ENCODE measurements around the gene PAK5.

PAK5 gene

DNA sequence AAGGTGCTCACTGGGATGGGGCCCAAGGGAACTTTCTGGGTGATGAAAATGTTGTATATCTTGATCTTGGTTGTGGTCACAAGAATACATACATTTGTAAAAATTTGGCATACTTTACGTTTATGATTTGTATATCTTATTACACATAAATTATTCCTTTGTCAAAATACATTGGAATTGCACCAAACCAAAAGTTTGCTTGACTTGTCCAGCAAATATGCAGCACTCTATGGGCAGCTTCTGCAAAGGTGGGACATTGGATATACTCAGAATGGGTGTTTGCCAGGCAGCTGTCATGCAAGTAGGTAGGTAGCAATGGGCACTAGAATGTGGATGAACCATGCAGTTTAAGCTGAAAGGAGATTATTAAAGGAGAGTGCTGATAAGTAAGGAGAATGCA lies 246.5 kb downstream of the PAK5 start:
- Histone ChIP-seq H3K4me2 (ENCODE audit: low read depth, low read length, poor library complexity, severe bottlenecking) (no peak overlapping the region), H3F3A (ENCODE audit: insufficient read depth) (no peaks in the 10 kb centered on the region), H2AFZ (ENCODE audit: low read depth, low read length, severe bottlenecking) (no peak overlapping the region), H3K4me3 (ENCODE audit: insufficient read depth, low read length, poor library complexity, severe bottlenecking) (no peak overlapping the region), H3K9me2 (replicated peaks; ENCODE audit: insufficient read depth, low read length) (no peaks in the 10 kb centered on the region), H3K36me3 (ENCODE audit: low read length) (no peaks in the 10 kb centered on the region), H3K27ac (ENCODE audit: low read depth, low read length) (no peak overlapping the region), H3K9me3 (ENCODE audit: insufficient read depth, low read length) (no peaks in the 10 kb centered on the region), H3K27me3 (ENCODE audit: low read length) (no peaks in the 10 kb centered on the region), H3K9ac (ENCODE audit: low read length) (no peak overlapping the region), H4K20me1 (ENCODE audit: low read depth, low read length) (no peaks in the 10 kb centered on the region), H3K79me2 (ENCODE audit: insufficient read depth, low read length) (no peaks in the 10 kb centered on the region)
- TF ChIP-seq EZH2phosphoT487 (conservative IDR thresholded peaks at IDR 0.05; ENCODE audit: low read length) = no peak
- TF ChIP-seq, protein P1, sequence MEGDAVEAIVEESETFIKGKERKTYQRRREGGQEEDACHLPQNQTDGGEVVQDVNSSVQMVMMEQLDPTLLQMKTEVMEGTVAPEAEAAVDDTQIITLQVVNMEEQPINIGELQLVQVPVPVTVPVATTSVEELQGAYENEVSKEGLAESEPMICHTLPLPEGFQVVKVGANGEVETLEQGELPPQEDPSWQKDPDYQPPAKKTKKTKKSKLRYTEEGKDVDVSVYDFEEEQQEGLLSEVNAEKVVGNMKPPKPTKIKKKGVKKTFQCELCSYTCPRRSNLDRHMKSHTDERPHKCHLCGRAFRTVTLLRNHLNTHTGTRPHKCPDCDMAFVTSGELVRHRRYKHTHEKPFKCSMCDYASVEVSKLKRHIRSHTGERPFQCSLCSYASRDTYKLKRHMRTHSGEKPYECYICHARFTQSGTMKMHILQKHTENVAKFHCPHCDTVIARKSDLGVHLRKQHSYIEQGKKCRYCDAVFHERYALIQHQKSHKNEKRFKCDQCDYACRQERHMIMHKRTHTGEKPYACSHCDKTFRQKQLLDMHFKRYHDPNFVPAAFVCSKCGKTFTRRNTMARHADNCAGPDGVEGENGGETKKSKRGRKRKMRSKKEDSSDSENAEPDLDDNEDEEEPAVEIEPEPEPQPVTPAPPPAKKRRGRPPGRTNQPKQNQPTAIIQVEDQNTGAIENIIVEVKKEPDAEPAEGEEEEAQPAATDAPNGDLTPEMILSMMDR (IDR thresholded peaks at IDR 0.05; ENCODE audit: insufficient read depth, low read length, poor library complexity, severe bottlenecking) = no peak

- H3K9me2 ChIP-seq (replicated peaks; ENCODE audit: insufficient read depth, low read length) = no peaks in the 10 kb centered on the region
- H3K27ac ChIP-seq (ENCODE audit: low read depth, low read length) = no peak overlapping the region
- no peaks in the 10 kb centered on the region for H3F3A ChIP-seq (ENCODE audit: insufficient read depth)
- H3K36me3 ChIP-seq (ENCODE audit: low read length) = no peaks in the 10 kb centered on the region
- H3K79me2 ChIP-seq (ENCODE audit: insufficient read depth, low read length) = no peaks in the 10 kb centered on the region
- no peaks in the 10 kb centered on the region for H4K20me1 ChIP-seq (ENCODE audit: low read depth, low read length)
- no peak overlapping the region for H3K4me2 ChIP-seq (ENCODE audit: low read depth, low read length, poor library complexity, severe bottlenecking)
- no peak overlapping the region for H3K4me3 ChIP-seq (ENCODE audit: insufficient read depth, low read length, poor library complexity, severe bottlenecking)
- no peak overlapping the region for H3K9ac ChIP-seq (ENCODE audit: low read length)
- no peak for TF ChIP-seq EZH2phosphoT487 (conservative IDR thresholded peaks at IDR 0.05; ENCODE audit: low read length)
- TF ChIP-seq, protein P1 (IDR thresholded peaks at IDR 0.05; ENCODE audit: insufficient read depth, low read length, poor library complexity, severe bottlenecking) = no peak
- no peak overlapping the region for H2AFZ ChIP-seq (ENCODE audit: low read depth, low read length, severe bottlenecking)
- H3K9me3 ChIP-seq (ENCODE audit: insufficient read depth, low read length) = no peaks in the 10 kb centered on the region
- no peaks in the 10 kb centered on the region for H3K27me3 ChIP-seq (ENCODE audit: low read length)
Measured at GRCh38 chr20:9591080-9591479, 247.8 kb downstream of the PAK5 start.

DNA sequence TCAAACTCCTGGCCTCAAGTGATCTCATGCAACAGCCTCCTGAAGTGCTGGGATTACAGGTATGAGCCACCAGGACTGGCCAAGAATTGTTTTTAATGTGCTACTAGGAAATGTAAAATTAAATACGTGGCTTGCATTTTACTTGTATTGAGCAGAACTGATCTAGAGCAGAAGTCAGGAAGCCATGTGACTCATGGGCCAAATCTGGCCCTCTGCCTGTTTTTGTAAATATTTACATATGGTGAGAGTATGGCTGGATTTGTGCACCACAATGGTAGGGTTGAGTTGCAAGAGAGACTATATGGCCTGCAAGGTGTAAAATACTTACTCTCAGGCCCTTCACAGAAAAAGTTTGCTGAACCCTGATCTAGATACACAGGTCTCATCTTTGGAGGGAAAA lies 248.7 kb downstream of the PAK5 start:
- Histone ChIP-seq H3K27me3 (ENCODE audit: low read length) (no peaks in the 10 kb centered on the region), H4K20me1 (ENCODE audit: low read depth, low read length) (no peaks in the 10 kb centered on the region), H3K27ac (ENCODE audit: low read depth, low read length) (no peak overlapping the region), H2AFZ (ENCODE audit: low read depth, low read length, severe bottlenecking) (no peak overlapping the region), H3K36me3 (ENCODE audit: low read length) (no peaks in the 10 kb centered on the region), H3K9me2 (replicated peaks; ENCODE audit: insufficient read depth, low read length) (no peaks in the 10 kb centered on the region), H3K4me2 (ENCODE audit: low read depth, low read length, poor library complexity, severe bottlenecking) (no peak overlapping the region), H3K9me3 (ENCODE audit: insufficient read depth, low read length) (no peaks in the 10 kb centered on the region), H3K79me2 (ENCODE audit: insufficient read depth, low read length) (no peaks in the 10 kb centered on the region), H3F3A (ENCODE audit: insufficient read depth) (no peaks in the 10 kb centered on the region), H3K4me3 (ENCODE audit: insufficient read depth, low read length, poor library complexity, severe bottlenecking) (no peak overlapping the region), H3K9ac (ENCODE audit: low read length) (no peak overlapping the region)
- TF ChIP-seq, protein P1 (IDR thresholded peaks at IDR 0.05; ENCODE audit: insufficient read depth, low read length, poor library complexity, severe bottlenecking) = no peak
- no peak for TF ChIP-seq EZH2phosphoT487 (conservative IDR thresholded peaks at IDR 0.05; ENCODE audit: low read length)

Measured in SU-DHL-6 (cell line).